ENCODE results near the gene SEC23B. TPM values are rescaled to one million over a fixed set of nuclear protein-coding genes. Genes with fewer than 3 reads are reported as not detected.

The SEC23B gene
- total RNA-seq (2022; extraction: Qiagen RNA extraction; ENCODE audit: low read depth) = 53.4 to 61.2 TPM (median 57.2 TPM) in 5 replicates

DNA sequence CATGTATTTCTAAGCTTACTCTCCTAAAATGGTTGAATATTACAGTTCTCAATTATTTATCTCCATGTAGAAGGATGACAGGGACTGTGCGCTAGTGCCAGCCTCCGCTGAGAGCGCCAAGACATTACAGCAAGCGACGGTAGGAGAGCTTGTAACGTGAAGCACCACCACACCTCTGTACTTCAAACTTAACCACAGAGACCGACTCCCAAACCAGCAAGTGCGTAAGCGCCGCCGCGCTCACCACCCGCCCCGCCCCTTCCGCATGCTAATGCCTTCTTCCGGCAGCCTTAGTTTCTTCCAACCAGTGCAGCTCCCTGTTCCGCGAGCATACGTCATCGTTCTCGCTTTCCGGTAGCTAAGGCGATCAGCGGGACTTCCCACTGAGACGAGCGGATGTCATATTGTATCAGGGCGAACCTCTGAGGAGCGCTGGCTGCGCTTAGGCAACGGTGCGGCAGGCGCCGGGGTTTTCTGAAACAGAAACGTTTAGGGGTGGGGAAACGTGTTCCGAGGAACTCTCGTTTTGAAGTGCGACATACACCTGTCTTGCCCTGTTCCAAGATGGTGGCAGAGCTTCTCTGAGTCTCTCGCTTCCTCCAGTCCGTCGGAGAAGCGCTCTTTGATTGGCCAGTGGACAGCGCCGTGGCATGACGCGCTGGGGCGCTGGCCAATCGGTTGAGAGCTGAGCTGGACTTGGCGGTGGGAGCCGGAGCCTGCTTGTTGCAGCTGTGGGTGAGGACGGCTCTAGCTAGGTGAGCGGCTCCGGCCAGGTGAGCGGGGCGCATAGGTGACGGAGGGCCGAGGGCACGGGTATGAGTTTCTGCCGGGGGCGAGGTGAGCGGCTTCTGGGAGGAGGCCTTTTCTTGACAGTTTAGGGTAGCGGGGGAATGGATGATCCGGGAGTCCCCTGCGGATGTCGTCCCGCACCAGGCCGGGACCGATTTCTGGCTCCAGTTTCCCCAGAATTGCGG, at the start of gene SEC23B:
Gene SEC23B, plus strand, starts transcription at position 723 of the 974 bp plus-strand sequence. CDS start 2,896 bp downstream, outside the sequence.

DNA sequence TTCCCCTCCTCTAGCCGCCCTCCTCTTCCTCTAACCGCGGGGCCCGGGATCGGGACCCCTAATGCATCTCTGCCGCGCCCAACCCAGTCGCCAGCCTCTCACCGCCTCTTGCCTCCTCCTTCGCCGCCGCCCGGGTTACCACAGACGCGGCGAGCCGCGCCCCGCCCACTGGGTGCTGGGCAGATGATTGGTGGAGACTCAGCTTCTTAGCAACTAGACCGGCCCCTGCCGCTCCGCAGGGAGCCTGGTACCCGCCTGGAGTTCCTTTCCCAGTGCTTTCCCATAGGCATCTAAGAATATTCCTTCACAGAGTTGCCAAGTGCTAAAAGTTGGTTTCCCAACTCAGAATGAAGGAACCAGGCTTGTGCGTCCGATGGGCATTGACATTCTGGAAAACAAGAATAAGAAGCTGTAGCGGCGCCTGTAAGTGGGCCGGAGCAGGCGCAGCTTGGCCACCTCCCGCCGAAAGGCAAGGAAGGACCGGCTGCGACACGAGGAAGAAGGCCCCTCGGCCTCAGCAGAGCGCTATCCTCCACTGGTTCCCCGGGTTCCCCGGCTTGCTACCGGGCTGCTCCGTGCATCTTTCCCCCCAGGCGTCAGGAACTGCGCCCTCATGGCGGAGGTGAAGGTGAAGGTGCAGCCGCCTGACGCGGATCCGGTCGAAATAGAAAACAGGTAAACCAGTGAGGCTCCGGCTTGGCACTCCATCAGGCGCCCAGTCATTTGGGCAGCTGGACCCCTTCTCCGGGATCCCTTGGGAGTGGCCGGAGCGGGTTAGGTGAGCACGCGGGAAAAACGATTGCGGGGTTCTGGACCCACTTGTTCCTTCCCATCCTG, 40.6 kb upstream of the SEC23B start, which contains the start of the genes DZANK1 and POLR3F:
Gene DZANK1, minus strand, starts transcription at position 137 of the 837 bp plus-strand sequence. CDS start 1,672 bp downstream, outside the sequence.
Gene POLR3F, plus strand, starts transcription at position 497 of the 837 bp plus-strand sequence. Its CDS starts 117 bp downstream, at position 614.

DNA sequence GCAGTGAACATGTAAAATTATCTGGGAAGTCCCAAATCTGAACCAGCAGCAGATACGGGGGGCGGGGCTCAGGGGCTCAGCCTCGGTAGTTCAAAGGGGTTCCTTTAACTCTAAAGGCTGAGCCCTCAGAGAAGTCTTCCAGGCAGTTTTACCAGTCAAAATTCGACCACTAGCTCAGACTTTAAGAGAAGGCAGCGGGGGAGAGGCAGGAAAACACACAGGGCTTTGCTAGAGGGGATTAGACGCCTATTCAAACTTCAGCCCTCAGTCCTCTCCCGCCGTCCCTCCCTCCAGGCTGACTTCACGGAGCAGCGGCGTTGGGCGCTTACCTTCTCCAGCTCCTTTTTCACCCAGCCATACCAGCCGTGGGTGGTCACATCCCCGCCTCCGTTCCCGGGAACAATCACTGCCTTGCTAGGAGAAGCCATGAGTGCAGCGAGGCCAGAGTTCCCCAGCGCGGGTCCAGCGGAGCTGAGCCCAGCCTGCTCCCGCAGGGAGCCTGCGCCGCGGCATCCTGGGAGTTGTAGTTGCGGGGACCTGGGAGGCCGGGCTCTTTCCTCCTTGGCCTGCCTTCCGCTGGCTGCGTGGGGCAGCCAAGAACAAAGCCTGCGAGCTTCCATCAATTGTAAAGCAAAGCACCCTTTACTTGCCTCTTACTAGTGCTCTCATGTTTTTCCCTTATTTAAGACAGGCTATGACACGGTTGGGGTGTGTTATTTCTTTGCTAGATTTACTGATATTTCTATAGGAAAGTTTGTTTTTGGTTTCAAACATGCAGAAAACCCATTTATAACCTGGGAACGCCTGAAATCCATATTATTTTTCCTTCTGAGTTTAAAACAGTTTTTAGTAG, 10.8 kb upstream of the SEC23B start, which contains the start of gene RBBP9:
Gene RBBP9, minus strand, starts transcription at position 486 of the 853 bp plus-strand sequence. Its CDS starts 58 bp downstream, at position 428.

DNA sequence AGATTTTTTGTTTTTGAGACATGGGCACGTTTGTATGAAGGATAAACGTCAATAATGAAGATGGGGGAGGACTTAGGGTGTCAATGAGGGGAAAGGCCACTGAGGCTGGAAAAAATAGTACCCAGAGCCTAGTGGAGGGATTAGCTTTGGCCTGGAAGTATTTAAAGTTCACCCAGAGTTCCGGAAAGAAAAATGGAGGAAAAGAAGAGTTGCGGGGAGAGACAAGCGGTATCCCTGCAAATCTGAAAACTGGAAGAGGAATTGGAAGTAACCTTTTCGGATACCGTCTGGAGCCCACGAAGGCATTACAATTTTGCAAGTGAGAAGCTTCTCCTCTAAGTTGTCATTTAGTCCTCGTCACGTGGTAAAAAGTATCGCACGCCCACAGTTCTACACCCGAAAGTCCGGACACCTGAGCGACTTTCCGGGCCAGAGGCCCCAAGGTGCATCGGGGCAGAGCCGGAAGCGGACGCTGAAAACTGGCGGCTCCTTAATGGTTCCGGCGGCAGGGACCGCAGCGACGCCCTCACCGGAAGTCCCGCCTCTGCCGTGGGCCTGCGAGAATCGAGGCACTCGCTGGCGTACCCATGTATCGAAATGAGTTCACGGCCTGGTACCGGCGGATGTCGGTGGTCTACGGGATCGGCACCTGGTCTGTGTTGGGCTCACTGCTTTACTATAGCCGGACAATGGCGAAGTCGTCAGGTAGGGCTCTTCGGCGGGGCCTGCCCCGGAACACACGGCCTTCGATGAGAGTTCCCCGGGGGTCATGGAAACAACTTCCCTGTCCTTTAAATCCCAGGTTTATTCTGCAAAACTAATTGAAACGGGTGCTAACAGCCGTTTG, 59.4 kb downstream of the SEC23B start, which contains the start of gene SMIM26:
Gene SMIM26, plus strand, starts transcription at position 541 of the 847 bp plus-strand sequence. Its CDS starts 47 bp downstream, at position 588.

DNA sequence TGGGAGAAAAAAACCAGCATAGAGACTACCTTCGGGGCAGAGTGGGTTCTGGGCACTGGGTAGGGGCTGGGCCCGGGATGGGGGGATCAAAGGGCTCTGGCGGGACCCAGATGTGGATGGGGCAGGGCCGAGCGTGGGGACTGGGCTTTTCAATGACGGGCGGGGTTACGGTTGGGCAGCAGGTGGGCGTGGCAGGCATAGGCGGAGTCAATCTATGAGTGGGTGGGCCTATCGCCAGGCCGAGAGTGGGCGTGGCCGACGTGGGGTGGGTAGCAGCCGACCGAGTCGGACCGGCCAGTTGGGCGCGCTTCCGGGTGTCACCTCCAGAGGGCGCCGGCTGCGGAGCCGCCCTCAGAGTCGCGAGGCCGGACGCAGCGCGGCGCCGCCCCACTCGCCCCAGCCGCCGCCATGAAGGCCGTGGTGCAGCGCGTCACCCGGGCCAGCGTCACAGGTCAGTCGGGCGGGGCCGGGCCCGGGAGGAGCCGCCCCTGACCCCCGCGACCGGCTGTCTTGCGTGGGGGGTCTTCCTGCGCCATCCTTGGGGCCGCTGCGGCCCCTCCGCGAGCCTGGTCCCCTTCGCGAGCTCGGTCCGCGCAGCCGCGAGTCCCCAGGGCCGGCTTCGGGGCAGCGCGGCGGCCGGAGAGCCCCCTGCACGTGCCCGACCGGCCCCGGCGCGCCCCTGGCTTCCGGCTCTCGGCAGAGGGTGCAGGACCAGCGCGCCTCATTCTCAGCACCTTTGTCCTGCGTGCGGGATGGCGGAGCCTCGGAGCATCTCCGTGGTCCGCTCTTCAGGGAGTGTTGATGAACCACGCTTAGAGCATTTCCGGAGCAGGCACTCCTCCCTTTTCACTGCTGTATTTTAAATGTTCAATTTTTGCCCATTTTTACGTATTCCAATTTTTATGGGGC, 80.2 kb downstream of the SEC23B start, which contains the start of gene DTD1:
Gene DTD1, plus strand, starts transcription at position 390 of the 909 bp plus-strand sequence. Its CDS starts 19 bp downstream, at position 409.

Other genes with a start within 250 kb of the SEC23B start
- 9.5 to 13.5 TPM (median 12.7 TPM) in 5 replicates for gene ZNF133, start 219.4 kb upstream of the SEC23B start, total RNA-seq (2022; extraction: Qiagen RNA extraction; ENCODE audit: low read depth)
- gene DZANK1, start 40.9 kb upstream of the SEC23B start, total RNA-seq (2022; extraction: Qiagen RNA extraction; ENCODE audit: low read depth) = 2.7 to 3.0 TPM (median 2.9 TPM) in 5 replicates
- 13.6 to 23.7 TPM (median 16.1 TPM) in 5 replicates for gene POLR3F, start 40.5 kb upstream of the SEC23B start, total RNA-seq (2022; extraction: Qiagen RNA extraction; ENCODE audit: low read depth)
- 12.0 to 17.4 TPM (median 14.4 TPM) in 5 replicates for gene RBBP9, start 10.7 kb upstream of the SEC23B start, total RNA-seq (2022; extraction: Qiagen RNA extraction; ENCODE audit: low read depth)
- 127 to 187 TPM (median 135 TPM) in 5 replicates for gene SMIM26, start 59.5 kb downstream of the SEC23B start, total RNA-seq (2022; extraction: Qiagen RNA extraction; ENCODE audit: low read depth)
- 76.9 to 80.9 TPM (median 77.7 TPM) in 5 replicates for gene DTD1, start 80.1 kb downstream of the SEC23B start, total RNA-seq (2022; extraction: Qiagen RNA extraction; ENCODE audit: low read depth)

Data from A549 treated with GW870086 at 1 μM for 4 hours (cell line).